Mucosa of gallbladder (tissue), 1 donor: Measurements from ENCODE around the gene PATL2. TPM values are rescaled to one million over a fixed set of nuclear protein-coding genes. Genes with fewer than 3 reads are reported as not detected.
"Not testable (repeated sequence)": the region's sequence is repeated elsewhere in the genome, so short reads cannot be mapped to it uniquely, and the experiment has no call there.

Source experiments
- DNase-seq: peaks from one replicate; pipeline ENCODE4 v3.0.0-alpha.2; 2020; ENCODE audit warnings: low spot score
- total RNA-seq: library from RNA; stranded (reverse); gene quantifications from one replicate; pipeline ENCODE4 v1.2.1, GENCODE V29; 2021
- donor health status: DM: no; HTN: no; CAD: no.

The PATL2 gene
- total RNA-seq = 2.2 TPM

GRCh38 chr15:44711096-44711742 is at the start of gene PATL2, which contains the start of gene B2M:
PATL2 (minus strand) TSS chr15:44711323; CDS start chr15:44676490, 34,833 bp downstream.
B2M (plus strand) TSS chr15:44711517; CDS start chr15:44711547, 30 bp downstream.
- peak; percentile 98 for DNase-seq

DNA sequence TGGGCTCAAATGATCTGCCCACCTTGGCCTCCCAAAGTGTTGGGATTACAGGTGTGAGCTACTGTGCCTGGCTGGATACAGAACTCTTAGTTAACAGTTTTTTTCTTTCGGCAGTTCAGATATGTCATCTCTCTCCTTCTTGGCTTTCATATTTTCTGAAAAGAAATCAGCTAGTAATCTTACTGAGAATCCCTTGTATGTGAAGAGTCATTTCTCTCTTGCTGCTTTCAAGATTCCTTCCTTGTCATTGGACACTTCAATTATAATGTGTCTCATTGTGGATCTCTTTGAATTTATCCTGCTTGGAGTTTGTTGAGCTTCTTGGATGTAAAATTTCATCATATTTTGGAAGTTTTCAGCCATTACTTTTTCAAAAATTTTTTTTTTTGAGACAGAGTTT is 42.2 kb upstream of the PATL2 start:
- DNase-seq = no peak

- not testable (repeated sequence) for DNase-seq
These were observed 32.3 kb upstream of the PATL2 start for GRCh38 chr15:44743454-44743853.

DNA sequence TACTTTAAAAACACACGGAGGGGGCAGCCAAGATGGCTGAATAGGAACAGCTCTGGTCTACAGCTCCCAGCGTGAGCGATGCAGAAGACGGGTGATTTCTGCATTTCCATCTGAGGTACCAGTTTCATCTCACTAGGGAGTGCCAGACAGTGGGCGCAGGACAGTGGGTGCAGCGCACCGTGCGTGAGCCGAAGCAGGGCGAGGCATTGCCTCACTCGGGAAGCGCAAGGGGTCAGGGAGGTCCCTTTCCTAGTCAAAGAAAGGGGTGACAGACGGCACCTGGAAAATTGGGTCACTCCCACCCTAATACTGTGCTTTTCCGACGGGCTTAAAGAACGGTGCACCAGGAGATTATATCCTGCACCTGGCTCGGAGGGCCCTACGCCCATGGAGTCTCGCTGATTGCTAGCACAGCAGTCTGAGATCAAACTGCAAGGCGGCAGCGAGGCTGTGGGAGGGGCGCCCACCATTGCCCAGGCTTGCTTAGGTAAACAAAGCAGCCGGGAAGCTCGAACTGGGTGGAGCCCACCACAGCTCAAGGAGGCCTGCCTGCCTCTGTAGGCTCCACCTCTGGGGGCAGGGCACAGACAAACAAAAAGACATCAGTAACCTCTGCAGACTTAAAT is 28.2 kb upstream of the PATL2 start:
- not testable (repeated sequence) for DNase-seq

- DNase-seq = no peak
These were observed 27.3 kb upstream of the PATL2 start for GRCh38 chr15:44738340-44738984.

GRCh38 chr15:44736181-44736765 is 25.1 kb upstream of the PATL2 start, which contains the start of gene TRIM69:
TRIM69 (plus strand) TSS chr15:44736528; CDS start chr15:44736705, 177 bp downstream.
- no peak for DNase-seq

DNA sequence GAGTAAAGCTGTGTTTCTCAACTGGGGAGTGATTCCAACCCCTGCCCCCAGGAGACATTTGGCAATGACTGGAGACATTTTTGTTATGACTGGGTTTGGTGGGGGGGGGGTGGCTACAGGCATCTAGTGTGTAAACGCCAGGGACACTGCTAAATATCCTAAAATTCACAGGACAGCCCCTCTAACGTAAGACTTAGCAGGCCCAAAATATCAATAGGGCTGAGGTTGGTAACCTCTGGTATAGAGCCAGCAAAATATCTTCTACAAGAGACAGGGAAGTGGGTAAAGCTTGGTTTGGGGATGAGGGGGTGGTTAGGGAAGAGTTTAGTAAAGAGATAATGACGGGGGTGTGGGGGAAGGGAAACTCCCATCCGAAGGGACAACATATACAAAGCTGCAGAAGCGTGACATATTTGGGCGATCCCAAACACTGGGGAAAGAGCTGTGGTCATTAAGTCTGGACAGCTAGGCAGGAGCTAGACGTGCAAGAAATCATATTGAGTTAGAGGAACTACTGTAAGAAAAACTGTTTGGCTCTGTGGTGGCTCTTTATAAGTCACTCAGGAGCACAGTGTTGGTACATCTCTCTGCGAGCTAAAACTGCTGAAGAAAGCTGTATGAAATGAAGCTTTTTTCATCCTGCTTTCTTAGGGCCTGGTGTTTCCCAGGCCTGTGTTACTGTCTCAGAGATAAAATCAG is 24.5 kb upstream of the PATL2 start:
- DNase-seq = no peak

GRCh38 chr15:44734839-44735481 is 23.8 kb upstream of the PATL2 start:
- no peak for DNase-seq

- no peak for DNase-seq
These were observed 18.4 kb upstream of the PATL2 start for GRCh38 chr15:44729408-44730127.

- DNase-seq = peak; percentile 98
These were observed 17.7 kb upstream of the PATL2 start for GRCh38 chr15:44728576-44729407.

DNA sequence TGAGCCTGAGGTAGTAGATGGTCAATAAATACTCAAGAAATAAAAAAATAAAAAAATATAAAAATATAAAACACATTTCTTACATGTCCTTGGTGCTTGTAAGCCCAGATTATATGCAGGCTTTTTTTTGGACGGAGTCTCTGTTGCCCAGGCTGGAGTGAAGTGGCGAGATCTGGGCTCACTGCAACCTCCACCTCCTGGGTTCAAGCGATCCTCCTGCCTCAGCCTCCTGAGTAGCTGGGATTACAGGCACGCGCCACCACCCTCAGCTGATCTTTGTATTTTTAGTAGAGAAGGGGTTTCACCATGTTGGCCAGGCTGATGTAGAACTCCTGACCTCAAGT is 17.1 kb upstream of the PATL2 start:
- DNase-seq = not testable (repeated sequence)

GRCh38 chr15:44727485-44728231 is 16.5 kb upstream of the PATL2 start:
- DNase-seq = no peak

DNA sequence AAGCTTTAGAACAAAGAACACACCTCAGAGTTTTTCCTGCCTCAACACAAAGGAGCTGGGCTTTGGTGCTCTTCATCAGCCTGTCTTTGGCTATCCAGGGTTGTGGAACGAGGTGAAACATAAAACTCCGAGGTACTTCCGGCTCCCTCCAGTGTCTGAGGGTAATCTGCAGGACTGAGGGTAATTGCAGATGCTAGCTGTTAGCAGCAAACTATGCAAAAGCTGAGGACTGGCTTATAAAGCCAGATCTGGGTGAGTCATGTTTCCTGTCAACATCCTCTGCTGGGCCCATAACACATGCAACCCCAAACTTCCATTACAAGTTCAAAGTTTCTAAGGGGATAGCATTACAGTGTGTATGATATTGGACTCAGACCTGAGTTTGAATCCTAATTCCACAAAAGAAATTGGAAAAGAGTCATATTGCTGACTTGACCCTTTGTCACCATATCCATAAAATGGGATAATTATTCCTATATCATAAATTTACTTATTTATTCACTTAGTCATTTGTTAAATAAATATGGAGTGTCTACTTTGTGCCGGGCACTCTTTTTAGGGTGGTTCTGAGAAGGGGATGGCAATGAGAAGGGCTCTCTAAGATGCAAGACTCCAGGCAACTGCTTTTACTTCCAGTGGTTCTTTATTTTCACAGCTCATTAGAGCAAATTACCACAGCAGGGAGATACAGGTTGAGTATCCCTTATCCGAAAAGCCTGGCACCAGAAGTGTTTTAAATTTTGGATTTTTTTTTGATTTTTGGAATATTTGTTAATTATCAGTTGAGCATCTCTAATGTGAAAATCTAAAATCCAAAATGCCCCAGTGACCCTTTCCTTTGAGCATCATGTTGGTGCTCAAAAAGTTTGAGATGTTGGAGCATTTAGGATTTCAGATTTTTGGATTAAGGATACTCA is 15.7 kb upstream of the PATL2 start:
- DNase-seq = peak; percentile 57

- DNase-seq = no peak
These were observed 15.0 kb upstream of the PATL2 start for GRCh38 chr15:44726136-44726535.

- no peak for DNase-seq
These were observed 10.9 kb upstream of the PATL2 start for GRCh38 chr15:44722011-44722410.

DNA sequence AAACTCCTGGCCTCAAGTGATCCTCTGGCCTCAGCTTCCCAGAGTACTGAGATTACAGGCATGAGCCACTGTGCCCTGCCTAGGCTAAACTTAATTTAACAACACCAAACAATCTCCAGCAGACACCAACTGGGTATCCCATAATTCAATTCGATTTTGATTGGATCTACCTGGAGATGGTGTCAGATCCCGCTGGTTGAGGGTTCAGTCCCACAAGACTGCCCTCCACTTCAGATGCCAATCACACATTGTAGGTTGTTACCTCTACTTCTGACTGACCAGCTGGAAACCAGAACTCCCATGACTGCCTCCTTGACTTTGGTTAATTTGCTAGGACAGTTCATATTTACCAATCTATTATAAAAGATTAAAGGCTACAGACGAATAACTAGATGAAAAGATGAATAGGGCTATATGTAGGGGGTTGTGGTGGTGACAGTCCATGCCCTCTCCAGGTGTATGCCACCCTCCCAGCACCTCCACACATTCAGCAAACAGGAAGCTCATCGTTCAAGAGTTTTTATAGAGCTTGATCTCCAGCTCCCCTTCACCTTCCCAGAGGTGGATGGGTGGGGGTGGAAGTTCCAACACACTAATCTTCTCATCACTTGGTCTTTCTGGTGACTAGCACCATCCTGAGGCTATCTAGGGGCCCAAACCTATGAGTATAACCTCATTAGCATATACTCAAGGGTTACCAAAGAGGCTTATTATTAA is 9.5 kb upstream of the PATL2 start:
- no peak for DNase-seq

DNA sequence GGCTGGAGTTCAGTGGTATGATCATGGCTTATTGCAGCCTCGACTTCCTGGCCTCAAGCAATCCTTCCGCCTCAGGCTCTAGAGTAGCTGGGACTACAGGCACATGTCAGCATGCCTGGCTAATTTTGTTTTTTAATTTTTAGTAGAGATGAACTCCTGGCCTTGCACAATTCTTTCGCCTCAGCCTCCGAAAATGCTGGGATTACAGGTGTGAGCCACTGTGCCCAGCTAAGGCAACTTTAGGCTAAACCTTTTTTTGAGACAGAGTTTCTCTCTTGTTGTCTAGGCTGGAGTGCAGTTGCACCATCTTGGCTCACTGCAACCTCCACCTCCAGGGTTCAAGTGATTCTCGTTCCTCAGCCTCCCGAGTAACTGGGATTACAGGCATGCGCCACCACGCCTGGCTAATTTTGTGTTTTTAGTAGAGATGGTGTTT is 8.9 kb upstream of the PATL2 start:
- DNase-seq = not testable (repeated sequence)
